Neural progenitor cell (in vitro differentiated cells): Measurements from ENCODE around the gene USP2.

ENCODE experiments used
- CTCF ChIP-seq: fragments of 200-600 bp; sonication (generic); IDR thresholded peaks from 2 replicates; pipeline ENCODE4 v1.5.1; 2017; ENCODE audit warnings: antibody characterized with exemption, mild to moderate bottlenecking
- EZH2 ChIP-seq: fragments of 200-600 bp; sonication (generic); IDR thresholded peaks from 2 replicates; pipeline ENCODE4 v1.6.1; 2017; ENCODE audit warnings: antibody characterized with exemption, mild to moderate bottlenecking, moderate library complexity
- EZH2phosphoT487 ChIP-seq: fragments of 200-600 bp; sonication (generic); IDR thresholded peaks from 2 replicates; pipeline ENCODE4 v1.6.1; 2017; ENCODE audit warnings: antibody characterized with exemption

GRCh38 chr11:119347940-119348605 is 33.4 kb downstream of the USP2 start:
- TF ChIP-seq CTCF (no peak), EZH2 (no peak), EZH2phosphoT487 (no peak)
